ENCODE data around the gene XPC.

DNA sequence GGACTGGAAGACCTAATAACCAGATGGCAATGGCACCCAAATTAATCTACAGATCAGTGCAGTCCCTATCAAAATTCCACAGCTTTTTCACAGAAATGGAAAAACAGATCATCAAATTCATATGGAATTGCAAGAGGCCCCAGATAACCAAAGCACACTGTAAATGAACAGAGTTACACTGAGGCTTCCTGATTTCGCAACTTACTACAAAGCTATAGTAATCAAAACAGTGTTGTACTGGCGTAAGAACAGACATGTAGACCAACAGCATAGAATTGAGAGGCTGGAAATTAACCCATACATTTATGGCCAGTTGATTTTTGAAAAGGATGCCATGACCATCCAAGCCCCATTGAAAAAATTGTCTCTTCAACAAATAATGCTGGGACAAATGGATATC is 16.2 kb downstream of the XPC start:
- TF ChIP-seq, protein P1, sequence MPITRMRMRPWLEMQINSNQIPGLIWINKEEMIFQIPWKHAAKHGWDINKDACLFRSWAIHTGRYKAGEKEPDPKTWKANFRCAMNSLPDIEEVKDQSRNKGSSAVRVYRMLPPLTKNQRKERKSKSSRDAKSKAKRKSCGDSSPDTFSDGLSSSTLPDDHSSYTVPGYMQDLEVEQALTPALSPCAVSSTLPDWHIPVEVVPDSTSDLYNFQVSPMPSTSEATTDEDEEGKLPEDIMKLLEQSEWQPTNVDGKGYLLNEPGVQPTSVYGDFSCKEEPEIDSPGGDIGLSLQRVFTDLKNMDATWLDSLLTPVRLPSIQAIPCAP (CRISPR knock-in tag; IDR thresholded peaks at IDR 0.05), result no peak
- TF ChIP-seq, protein P2, sequence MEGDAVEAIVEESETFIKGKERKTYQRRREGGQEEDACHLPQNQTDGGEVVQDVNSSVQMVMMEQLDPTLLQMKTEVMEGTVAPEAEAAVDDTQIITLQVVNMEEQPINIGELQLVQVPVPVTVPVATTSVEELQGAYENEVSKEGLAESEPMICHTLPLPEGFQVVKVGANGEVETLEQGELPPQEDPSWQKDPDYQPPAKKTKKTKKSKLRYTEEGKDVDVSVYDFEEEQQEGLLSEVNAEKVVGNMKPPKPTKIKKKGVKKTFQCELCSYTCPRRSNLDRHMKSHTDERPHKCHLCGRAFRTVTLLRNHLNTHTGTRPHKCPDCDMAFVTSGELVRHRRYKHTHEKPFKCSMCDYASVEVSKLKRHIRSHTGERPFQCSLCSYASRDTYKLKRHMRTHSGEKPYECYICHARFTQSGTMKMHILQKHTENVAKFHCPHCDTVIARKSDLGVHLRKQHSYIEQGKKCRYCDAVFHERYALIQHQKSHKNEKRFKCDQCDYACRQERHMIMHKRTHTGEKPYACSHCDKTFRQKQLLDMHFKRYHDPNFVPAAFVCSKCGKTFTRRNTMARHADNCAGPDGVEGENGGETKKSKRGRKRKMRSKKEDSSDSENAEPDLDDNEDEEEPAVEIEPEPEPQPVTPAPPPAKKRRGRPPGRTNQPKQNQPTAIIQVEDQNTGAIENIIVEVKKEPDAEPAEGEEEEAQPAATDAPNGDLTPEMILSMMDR (IDR thresholded peaks at IDR 0.05), result no peak
- TF ChIP-seq, protein P3, sequence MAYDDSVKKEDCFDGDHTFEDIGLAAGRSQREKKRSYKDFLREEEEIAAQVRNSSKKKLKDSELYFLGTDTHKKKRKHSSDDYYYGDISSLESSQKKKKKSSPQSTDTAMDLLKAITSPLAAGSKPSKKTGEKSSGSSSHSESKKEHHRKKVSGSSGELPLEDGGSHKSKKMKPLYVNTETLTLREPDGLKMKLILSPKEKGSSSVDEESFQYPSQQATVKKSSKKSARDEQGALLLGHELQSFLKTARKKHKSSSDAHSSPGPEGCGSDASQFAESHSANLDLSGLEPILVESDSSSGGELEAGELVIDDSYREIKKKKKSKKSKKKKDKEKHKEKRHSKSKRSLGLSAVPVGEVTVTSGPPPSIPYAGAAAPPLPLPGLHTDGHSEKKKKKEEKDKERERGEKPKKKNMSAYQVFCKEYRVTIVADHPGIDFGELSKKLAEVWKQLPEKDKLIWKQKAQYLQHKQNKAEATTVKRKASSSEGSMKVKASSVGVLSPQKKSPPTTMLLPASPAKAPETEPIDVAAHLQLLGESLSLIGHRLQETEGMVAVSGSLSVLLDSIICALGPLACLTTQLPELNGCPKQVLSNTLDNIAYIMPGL (CRISPR knock-in tag; IDR thresholded peaks at IDR 0.05), result no peak

Measured in WTC11 (cell line).